ENCODE results near the gene ANO1.

ANO1 gene

GRCh38 chr11:70159627-70160570 lies 81.8 kb downstream of the ANO1 start:
- no peak for DNase-seq (ENCODE audit: low read depth, low spot score)

GRCh38 chr11:70161043-70161625 lies 83.0 kb downstream of the ANO1 start:
- no peak for DNase-seq (ENCODE audit: low read depth, low spot score)

- DNase-seq (ENCODE audit: low read depth, low spot score) = no peak
Measured at GRCh38 chr11:70164705-70165104, 86.6 kb downstream of the ANO1 start.

- no peak for DNase-seq (ENCODE audit: low read depth, low spot score)
Measured at GRCh38 chr11:70167120-70167519, 89.0 kb downstream of the ANO1 start.

GRCh38 chr11:70167723-70168404 lies 89.7 kb downstream of the ANO1 start:
- DNase-seq (ENCODE audit: low read depth, low spot score) = no peak

GRCh38 chr11:70168405-70168754 lies 90.3 kb downstream of the ANO1 start:
- no peak for DNase-seq (ENCODE audit: low read depth, low spot score)

GRCh38 chr11:70169127-70169526 lies 91.0 kb downstream of the ANO1 start:
- DNase-seq (ENCODE audit: low read depth, low spot score) = no peak

GRCh38 chr11:70169632-70170031 lies 91.5 kb downstream of the ANO1 start:
- no peak for DNase-seq (ENCODE audit: low read depth, low spot score)

- no peak for DNase-seq (ENCODE audit: low read depth, low spot score)
Measured at GRCh38 chr11:70170596-70171210, 92.6 kb downstream of the ANO1 start.

GRCh38 chr11:70173018-70173417 lies 94.9 kb downstream of the ANO1 start:
- no peak for DNase-seq (ENCODE audit: low read depth, low spot score)

- no peak for DNase-seq (ENCODE audit: low read depth, low spot score)
Measured at GRCh38 chr11:70174547-70175235, 96.6 kb downstream of the ANO1 start.

- no peak for DNase-seq (ENCODE audit: low read depth, low spot score)
Measured at GRCh38 chr11:70175236-70175698, 97.2 kb downstream of the ANO1 start.

- DNase-seq (ENCODE audit: low read depth, low spot score) = no peak
Measured at GRCh38 chr11:70176940-70177689, 99.0 kb downstream of the ANO1 start.

GRCh38 chr11:70180906-70181305 lies 102.8 kb downstream of the ANO1 start:
- DNase-seq (ENCODE audit: low read depth, low spot score) = no peak

GRCh38 chr11:70182266-70182665 lies 104.1 kb downstream of the ANO1 start:
- DNase-seq (ENCODE audit: low read depth, low spot score) = no peak

- no peak for DNase-seq (ENCODE audit: low read depth, low spot score)
Measured at GRCh38 chr11:70183032-70183431, 104.9 kb downstream of the ANO1 start.

- DNase-seq (ENCODE audit: low read depth, low spot score) = no peak
Measured at GRCh38 chr11:70183483-70184176, 105.5 kb downstream of the ANO1 start.

- DNase-seq (ENCODE audit: low read depth, low spot score) = no peak
Measured at GRCh38 chr11:70184396-70184795, 106.3 kb downstream of the ANO1 start.

GRCh38 chr11:70185348-70186055 lies 107.4 kb downstream of the ANO1 start:
- no peak for DNase-seq (ENCODE audit: low read depth, low spot score)

Data from activated naive CD8-positive, alpha-beta T cell treated with anti-CD3 and anti-CD28 coated beads, Interleukin-2, amount 50 U/mL, for 16 hours (primary cell).